ELR (cell line): ENCODE data around the gene RAPGEF4.

Source experiments
- DNase-seq: peaks from one replicate; pipeline ENCODE4 v3.0.0-alpha.2; 2015; ENCODE audit warnings: low read depth

RAPGEF4 gene

DNA sequence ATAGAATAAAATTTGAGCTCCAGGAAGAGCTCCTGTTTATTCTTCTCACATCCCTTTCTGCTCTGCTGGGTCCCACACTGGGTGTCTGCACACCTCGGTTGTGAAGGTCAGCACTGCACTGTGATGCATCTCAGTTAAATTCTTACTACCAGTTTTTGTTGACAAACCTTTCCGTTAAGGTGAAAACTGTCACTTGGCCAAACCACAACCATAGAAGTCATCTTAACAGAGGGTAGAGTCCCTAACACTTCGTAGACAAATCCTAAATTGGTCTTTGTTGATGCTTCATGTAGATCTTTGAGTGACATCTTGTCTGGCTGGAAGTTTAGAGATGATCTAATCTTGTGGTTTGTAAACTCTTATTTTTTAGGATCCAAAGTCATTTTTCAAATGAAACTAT is 172.6 kb downstream of the RAPGEF4 start:
- DNase-seq = no peak

DNA sequence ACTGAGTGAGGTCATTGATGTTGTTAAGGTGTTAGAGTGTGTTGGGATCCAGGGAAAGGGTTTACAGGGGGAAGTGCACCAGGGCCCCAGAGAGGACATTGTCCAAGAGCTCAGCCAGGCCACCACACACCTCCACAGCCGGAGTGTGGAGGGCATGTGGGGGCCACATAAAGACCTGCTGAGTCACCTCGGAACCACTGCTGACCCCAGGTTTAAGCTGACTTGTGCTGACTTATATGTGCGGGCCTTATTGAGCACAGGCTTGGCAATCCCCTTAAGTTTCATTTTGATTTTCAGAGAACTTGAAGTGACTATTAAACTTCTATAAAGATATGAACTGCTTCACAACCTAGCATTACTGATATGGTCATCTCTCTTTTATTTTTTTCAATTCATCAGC is 173.8 kb downstream of the RAPGEF4 start:
- DNase-seq = no peak

DNA sequence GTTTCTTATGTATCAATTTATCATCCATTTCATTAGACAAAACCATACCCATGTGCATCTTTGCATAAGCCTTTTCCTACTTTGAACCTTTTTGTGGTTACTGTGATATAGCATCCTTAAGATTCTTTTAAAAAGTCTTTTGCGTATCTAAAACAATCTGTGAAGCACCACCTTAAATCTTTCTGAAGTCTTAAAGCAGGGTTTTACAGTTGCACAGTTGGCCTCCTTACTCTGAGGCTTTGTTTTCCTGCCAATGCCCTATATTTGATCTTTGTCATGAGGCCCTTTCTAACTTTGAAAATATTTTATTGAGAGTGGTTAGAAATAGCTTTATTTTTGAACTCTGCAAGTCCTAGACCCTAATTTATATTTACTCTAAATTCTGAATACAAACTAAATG is 176.6 kb downstream of the RAPGEF4 start:
- DNase-seq = no peak

GRCh38 chr2:172914341-172915008 is 178.8 kb downstream of the RAPGEF4 start:
- DNase-seq = no peak

GRCh38 chr2:172917716-172918115 is 182.1 kb downstream of the RAPGEF4 start:
- no peak for DNase-seq

- DNase-seq = no peak
Observed at GRCh38 chr2:172919732-172920131, 184.1 kb downstream of the RAPGEF4 start.

GRCh38 chr2:172921532-172922236 is 186.0 kb downstream of the RAPGEF4 start:
- peak; percentile 70 for DNase-seq

DNA sequence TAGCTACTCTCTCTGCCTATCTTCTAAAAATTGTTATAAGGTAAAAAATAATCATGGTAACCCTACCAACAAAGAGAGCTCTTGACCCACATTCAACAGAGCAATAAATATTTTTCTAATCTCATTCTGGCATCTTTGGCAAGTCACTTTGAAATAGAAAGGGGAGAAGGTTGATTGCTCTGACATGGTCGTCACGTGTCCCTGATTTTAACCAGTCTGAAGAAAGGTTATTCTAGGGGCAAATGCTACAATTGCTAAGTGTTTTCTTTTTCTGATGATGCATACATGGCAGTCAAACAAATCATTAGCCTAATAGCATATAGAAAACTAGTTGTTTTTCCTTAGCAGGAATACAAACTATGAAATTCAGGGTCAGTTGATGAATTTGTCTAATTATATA is 186.7 kb downstream of the RAPGEF4 start:
- no peak for DNase-seq

GRCh38 chr2:172922815-172923214 is 187.2 kb downstream of the RAPGEF4 start:
- DNase-seq = no peak

GRCh38 chr2:172924097-172924660 is 188.5 kb downstream of the RAPGEF4 start:
- DNase-seq = no peak

- DNase-seq = no peak
Observed at GRCh38 chr2:172925600-172925999, 190.0 kb downstream of the RAPGEF4 start.

GRCh38 chr2:172926785-172927640 is 191.4 kb downstream of the RAPGEF4 start:
- no peak for DNase-seq

- no peak for DNase-seq
Observed at GRCh38 chr2:172927641-172928357, 192.2 kb downstream of the RAPGEF4 start.

DNA sequence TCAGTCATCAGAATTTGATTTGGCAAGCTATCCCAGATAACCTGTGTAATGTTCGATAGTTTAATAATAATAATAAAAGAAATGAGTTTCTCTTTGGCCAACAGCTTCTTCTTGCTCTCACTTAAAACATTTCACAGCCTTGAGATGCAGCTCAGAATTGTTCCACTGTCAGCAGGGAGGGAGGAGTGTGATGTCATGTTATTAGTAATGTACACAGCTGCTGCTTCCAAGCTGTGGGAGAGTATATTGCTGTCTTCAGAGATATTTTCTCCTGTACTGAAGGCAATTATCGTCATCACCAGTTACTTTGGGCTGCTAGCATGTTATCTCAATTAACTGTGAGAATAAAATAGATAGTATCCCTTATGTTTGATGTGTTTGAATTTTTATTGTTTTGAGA is 193.1 kb downstream of the RAPGEF4 start:
- DNase-seq = peak; percentile 46

- DNase-seq = no peak
Observed at GRCh38 chr2:172929644-172930043, 194.0 kb downstream of the RAPGEF4 start.

DNA sequence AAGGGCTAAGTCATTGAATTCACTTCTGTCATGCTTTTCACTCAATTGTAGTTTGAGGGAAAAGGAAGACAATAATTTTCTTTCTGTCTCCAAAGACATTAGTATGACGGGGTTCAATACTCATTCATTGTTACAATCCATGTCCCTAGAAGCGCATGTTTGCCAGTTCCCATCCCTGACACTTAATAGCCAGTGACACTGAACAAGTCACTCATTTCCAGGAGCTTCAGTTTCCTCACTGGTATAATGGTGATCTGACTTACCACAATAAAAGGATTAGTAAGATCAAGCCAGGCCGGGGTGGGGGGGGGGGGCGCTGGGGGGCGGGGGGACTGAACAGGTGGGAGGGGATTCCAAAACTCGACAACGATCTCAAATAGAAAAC is 195.2 kb downstream of the RAPGEF4 start:
- DNase-seq = no peak

DNA sequence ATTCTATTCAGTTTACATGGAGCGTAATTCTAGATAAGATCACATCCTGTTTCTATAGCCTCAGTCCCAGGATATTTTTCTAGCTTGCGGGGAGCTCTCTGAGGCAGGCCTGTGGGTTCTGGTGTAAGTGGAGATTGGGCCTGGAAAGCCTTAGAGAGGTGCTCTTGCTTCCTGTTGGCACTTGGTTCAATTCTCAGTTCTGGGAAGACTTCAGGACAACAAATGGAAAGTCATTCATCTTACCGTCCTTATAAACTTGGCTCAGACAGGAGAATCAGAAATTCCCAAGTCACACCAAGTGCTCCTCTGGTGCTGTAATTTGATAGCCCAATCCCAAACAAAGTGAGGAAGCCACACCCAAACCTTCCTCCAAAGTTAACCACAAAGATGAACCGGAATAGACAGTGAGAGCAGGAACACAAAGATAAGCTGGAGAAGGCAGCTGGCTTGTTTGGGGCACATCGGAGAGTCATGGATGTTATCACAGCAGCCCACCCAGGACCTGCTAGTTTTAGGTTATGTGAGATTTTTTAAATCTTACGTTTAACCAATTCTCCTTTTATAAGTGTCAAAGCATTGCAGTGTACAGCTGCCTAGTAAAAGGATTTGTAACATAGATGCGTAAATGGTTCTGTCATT is 195.7 kb downstream of the RAPGEF4 start:
- peak; percentile 76 for DNase-seq

DNA sequence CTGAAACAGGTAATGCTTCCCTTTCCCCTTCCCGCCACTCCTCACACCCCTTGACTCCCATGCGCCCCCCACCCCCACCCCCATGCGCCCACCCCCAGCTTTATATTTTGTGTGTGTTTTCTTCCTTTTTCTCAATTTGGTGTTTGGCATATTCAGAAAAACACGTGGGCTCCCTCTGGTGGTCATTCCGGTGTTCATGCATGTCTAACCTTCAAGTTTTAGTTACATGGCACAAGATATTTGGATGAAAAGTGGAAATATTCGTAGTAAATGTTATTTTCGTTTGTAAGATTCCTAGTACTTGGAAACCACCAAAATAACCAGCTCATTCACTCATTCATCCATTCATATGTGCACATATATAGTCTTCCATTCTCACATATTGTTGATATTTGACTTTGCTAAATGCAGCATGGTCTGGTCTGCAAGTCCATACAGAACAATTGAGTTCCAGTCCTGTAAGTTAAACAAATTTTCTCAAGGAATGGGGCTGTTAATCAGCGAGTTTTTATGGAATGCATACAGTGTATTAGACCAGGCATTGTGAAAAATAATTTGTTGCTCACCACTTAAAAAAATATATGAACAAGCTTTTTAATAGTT is 196.4 kb downstream of the RAPGEF4 start:
- DNase-seq = peak; percentile 79

- no peak for DNase-seq
Observed at GRCh38 chr2:172937884-172938712, 202.5 kb downstream of the RAPGEF4 start.
